Upper lobe of left lung (tissue), 4 donors: ENCODE results near the gene IP6K1.

Experiments used
- CTCF ChIP-seq, 6 experiments: fragments of 450-650 bp in 4 of 6; fragments of 200-600 bp in 2 of 6; sonication (generic) in 2 of 6; IDR thresholded peaks; one replicate each; pipeline ENCODE4 v1.5.1; 2016 to 2019; ENCODE audit warnings: antibody characterized with exemption in 6 of 6
- POLR2A ChIP-seq, 4 donors: fragments of 450-650 bp; IDR thresholded peaks; one replicate each; pipeline ENCODE4 v1.5.1; 2016 to 2017; ENCODE audit warnings: antibody characterized with exemption in 4 of 4, mild to moderate bottlenecking in 2 of 4
- POLR2AphosphoS5 ChIP-seq, 2 donors: sonication (generic); formaldehyde crosslinking; IDR thresholded peaks; one replicate each; pipeline ENCODE4 v1.5.1; 2017; ENCODE audit warnings: antibody characterized with exemption in 2 of 2

GRCh38 chr3:49716691-49717210, 69.6 kb downstream of the IP6K1 start:
- TF ChIP-seq CTCF (IDR thresholded peaks at IDR 0.05) = no peak
- TF ChIP-seq POLR2A (IDR thresholded peaks at IDR 0.05) = no peak
- TF ChIP-seq POLR2AphosphoS5 (IDR thresholded peaks at IDR 0.05) = no peak
